Brain microvascular endothelial cell (primary cell): ENCODE results near the gene LEPROT.

Experiments
- DNase-seq: peaks from one replicate; pipeline ENCODE4 v3.0.0-alpha.2; 2020
- H3K27ac ChIP-seq: fragments of 250-450 bp; sonication (Bioruptor Pico); 2 replicates; pipeline ENCODE4 v1.5.1; 2020; ENCODE audit warnings: mild to moderate bottlenecking, moderate library complexity
- H3K27me3 ChIP-seq: fragments of 250-450 bp; sonication (Bioruptor Pico); replicated peaks from 2 replicates; pipeline ENCODE4 v1.5.1; 2020; ENCODE audit warnings: mild to moderate bottlenecking
- H3K36me3 ChIP-seq: fragments of 250-450 bp; sonication (Bioruptor Pico); replicated peaks from 2 replicates; pipeline ENCODE4 v1.5.1; 2020; ENCODE audit warnings: mild to moderate bottlenecking
- H3K4me3 ChIP-seq: 2 replicates; pipeline ENCODE4 v1.5.1; 2011; ENCODE audit warnings: low read depth, mild to moderate bottlenecking, control low read depth, low read length, moderate library complexity
- in situ Hi-C: cut with HindIII; loops from 2 replicates; pipeline ENCODE4 v1.10.0; 2017; ENCODE audit warnings: low sequenced_read_pairs, low pct_ligation_motif_present
- TF ChIP-seq, protein P1 (sequence below): IDR thresholded peaks from 2 replicates; pipeline ENCODE4 v1.5.1; 2011; ENCODE audit warnings: low read depth, mild to moderate bottlenecking, moderate library complexity, low read length, control low read depth, inconsistent platforms; ENCODE audit errors: missing control alignments

The LEPROT gene

DNA sequence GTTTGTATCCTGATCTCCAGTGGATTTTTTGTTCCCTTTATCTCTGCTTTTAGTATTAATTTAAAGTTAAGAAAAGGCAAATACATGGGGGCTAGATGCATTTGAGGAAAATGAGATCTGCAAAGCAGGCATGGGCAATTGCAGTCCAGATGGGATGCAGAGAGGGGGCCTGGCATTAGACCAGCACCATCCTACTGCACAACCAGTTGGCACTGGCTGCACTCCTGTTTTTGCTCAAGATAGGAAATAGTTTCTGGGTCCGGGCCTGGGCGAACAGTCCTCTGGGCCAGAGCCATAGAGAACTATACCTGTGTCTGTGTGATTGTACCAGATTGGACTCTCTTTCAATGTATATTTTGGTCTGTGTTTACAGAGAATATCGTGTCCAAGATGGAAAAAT, 34.0 kb upstream of the LEPROT start:
- TF ChIP-seq, protein P1, sequence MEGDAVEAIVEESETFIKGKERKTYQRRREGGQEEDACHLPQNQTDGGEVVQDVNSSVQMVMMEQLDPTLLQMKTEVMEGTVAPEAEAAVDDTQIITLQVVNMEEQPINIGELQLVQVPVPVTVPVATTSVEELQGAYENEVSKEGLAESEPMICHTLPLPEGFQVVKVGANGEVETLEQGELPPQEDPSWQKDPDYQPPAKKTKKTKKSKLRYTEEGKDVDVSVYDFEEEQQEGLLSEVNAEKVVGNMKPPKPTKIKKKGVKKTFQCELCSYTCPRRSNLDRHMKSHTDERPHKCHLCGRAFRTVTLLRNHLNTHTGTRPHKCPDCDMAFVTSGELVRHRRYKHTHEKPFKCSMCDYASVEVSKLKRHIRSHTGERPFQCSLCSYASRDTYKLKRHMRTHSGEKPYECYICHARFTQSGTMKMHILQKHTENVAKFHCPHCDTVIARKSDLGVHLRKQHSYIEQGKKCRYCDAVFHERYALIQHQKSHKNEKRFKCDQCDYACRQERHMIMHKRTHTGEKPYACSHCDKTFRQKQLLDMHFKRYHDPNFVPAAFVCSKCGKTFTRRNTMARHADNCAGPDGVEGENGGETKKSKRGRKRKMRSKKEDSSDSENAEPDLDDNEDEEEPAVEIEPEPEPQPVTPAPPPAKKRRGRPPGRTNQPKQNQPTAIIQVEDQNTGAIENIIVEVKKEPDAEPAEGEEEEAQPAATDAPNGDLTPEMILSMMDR: no peak

DNA sequence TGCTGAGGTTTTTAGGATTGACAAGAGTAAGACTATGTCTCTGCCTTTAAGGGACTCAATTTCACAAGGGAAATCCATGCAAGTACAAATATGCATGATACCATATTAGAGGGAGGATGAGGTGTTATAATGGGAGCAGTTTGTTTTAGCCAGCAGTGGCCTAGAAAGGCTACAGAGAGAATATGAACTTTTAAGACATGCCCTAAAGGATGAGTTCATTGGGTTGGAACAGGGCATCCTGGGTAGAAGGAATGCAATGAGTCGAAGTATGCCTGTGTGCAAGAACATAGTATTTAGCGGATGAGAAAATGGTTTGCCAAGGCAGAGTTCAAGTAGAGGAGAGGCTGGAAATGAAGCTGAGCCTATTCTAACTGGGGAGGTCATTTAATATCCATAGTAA, 32.6 kb upstream of the LEPROT start:
- H3K27me3 ChIP-seq: no peaks in the 10 kb centered on the region
- H3K36me3 ChIP-seq: no peaks in the 10 kb centered on the region
- TF ChIP-seq, protein P1: no peak
- H3K4me3 ChIP-seq: no peak overlapping the region
- in situ Hi-C loops: no loop called here
- no peak overlapping the region for H3K27ac ChIP-seq
- no peak for DNase-seq

More for the DNA sequence above, 34.0 kb upstream of the LEPROT start:
- in situ Hi-C loops: no loop called here
- Histone ChIP-seq H3K27me3 (no peaks in the 10 kb centered on the region), H3K36me3 (no peaks in the 10 kb centered on the region), H3K4me3 (no peak overlapping the region), H3K27ac (no peak overlapping the region)
- DNase-seq: no peak

DNA sequence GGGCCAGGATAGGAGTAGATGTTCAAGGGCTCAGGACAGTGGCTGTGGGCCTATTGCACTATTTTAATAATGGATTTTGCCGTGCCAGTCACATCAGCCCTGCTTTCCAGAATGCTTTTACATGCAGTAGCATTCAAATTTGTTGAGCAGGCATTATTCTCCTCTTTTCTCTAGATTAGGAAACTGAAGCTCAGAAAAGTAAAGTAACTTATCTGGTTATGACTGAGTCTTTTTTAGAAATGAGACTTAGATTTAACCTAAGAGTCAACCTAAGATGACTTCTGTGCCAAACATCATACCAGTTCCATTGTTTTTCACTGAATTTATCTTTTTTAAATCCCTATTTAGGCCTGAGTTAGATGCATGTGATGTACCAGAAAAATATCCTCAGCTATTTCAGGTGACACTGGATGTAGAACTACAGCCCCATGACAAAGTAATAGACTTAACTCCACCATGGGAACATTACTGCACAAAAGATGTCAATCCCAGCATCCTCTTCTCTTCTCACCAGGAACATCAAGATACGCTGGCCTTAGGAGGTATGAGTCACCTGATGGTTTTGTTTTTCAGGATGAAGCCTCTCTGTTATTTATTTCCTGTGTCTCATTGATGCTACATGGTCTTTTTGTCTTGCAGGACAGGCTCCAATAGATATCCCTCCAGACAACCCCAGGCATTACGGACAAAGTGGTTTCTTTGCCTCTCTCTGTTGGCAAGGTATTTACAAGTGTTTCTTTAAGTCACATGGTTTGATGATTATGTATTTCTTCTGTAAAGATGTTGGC, 31.4 kb upstream of the LEPROT start:
- TF ChIP-seq, protein P1: no peak
- in situ Hi-C loops: no loop called here
- DNase-seq: peak; percentile 7
- H3K4me3 ChIP-seq: no peak overlapping the region
- no peak overlapping the region for H3K27ac ChIP-seq
- H3K27me3 ChIP-seq: no peaks in the 10 kb centered on the region
- no peaks in the 10 kb centered on the region for H3K36me3 ChIP-seq

DNA sequence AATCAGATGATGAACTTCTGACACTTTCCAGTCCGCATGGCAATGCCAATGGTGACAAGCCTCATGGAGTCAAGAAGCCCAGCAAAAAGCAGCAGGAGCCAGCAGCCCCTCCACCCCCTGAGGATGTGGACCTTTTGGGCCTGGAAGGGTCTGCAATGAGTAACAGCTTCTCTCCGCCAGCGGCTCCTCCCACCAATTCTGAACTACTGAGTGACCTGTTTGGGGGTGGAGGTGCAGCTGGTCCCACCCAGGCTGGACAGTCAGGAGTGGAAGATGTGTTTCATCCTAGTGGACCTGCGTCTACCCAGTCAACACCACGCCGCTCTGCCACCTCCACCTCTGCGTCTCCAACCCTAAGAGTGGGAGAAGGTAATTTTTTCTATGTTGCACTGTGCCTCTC, 28.0 kb upstream of the LEPROT start:
- TF ChIP-seq, protein P1: no peak
- Histone ChIP-seq H3K27me3 (no peaks in the 10 kb centered on the region), H3K4me3 (no peak overlapping the region), H3K36me3 (no peaks in the 10 kb centered on the region), H3K27ac (no peak overlapping the region)
- in situ Hi-C loops: no loop called here
- DNase-seq: no peak

DNA sequence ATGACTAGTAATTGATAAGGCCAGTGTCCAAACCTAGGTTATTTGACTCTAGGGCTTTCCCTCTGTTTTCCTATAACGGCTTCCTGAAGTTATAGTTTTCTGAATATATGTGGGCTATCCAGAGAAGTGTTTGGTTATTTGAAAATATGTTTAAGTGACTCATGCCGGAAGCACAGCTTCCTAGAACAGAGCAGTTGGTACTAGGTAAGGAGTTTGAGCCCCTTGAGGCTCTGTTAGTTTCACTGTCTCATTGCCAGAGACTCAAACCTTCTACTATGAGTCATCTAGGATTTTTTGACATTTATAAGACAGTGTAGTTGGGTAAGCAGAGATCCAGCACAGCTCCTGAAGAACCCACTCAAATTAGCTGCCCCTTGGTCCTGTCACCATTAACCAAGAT, 27.1 kb upstream of the LEPROT start:
- Histone ChIP-seq H3K4me3 (no peak overlapping the region), H3K36me3 (no peaks in the 10 kb centered on the region), H3K27me3 (no peaks in the 10 kb centered on the region), H3K27ac (no peak overlapping the region)
- in situ Hi-C loops: no loop called here
- TF ChIP-seq, protein P1: no peak
- DNase-seq: peak; percentile 44

DNA sequence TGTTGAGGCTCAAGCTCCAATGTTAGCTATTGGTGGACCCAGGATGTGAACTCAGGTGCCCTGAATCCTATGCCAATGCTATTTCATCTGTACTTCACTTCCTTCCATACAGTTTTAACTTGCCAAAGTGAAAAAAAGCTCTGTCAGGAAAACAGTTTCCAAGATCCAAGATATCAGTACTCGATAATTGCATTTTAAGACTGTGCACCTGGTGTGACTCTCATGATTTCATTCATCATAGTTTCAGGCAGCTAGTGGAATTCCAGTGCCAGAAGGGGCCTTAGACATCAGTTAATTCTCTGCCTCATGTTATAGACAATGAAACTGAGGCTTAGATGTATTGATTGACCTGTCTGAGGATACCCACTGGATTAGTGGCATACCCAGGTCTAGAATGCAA, 26.5 kb upstream of the LEPROT start:
- in situ Hi-C loops: no loop called here

More for the DNA sequence above, 26.5 kb upstream of the LEPROT start:
- Histone ChIP-seq H3K4me3 (no peak overlapping the region), H3K27ac (no peak overlapping the region), H3K36me3 (no peaks in the 10 kb centered on the region), H3K27me3 (no peaks in the 10 kb centered on the region)
- DNase-seq: no peak
- TF ChIP-seq, protein P1: no peak
